ENCODE measurements around the gene RFX6. TPM values are rescaled to one million over a fixed set of nuclear protein-coding genes. Genes with fewer than 3 reads are reported as not detected.
"Not testable (repeated sequence)": the region's sequence is repeated elsewhere in the genome, so short reads cannot be mapped to it uniquely, and the experiment has no call there.

RFX6 gene, protein sequence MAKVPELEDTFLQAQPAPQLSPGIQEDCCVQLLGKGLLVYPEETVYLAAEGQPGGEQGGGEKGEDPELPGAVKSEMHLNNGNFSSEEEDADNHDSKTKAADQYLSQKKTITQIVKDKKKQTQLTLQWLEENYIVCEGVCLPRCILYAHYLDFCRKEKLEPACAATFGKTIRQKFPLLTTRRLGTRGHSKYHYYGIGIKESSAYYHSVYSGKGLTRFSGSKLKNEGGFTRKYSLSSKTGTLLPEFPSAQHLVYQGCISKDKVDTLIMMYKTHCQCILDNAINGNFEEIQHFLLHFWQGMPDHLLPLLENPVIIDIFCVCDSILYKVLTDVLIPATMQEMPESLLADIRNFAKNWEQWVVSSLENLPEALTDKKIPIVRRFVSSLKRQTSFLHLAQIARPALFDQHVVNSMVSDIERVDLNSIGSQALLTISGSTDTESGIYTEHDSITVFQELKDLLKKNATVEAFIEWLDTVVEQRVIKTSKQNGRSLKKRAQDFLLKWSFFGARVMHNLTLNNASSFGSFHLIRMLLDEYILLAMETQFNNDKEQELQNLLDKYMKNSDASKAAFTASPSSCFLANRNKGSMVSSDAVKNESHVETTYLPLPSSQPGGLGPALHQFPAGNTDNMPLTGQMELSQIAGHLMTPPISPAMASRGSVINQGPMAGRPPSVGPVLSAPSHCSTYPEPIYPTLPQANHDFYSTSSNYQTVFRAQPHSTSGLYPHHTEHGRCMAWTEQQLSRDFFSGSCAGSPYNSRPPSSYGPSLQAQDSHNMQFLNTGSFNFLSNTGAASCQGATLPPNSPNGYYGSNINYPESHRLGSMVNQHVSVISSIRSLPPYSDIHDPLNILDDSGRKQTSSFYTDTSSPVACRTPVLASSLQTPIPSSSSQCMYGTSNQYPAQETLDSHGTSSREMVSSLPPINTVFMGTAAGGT
- not detected in 2 replicates for total RNA-seq

DNA sequence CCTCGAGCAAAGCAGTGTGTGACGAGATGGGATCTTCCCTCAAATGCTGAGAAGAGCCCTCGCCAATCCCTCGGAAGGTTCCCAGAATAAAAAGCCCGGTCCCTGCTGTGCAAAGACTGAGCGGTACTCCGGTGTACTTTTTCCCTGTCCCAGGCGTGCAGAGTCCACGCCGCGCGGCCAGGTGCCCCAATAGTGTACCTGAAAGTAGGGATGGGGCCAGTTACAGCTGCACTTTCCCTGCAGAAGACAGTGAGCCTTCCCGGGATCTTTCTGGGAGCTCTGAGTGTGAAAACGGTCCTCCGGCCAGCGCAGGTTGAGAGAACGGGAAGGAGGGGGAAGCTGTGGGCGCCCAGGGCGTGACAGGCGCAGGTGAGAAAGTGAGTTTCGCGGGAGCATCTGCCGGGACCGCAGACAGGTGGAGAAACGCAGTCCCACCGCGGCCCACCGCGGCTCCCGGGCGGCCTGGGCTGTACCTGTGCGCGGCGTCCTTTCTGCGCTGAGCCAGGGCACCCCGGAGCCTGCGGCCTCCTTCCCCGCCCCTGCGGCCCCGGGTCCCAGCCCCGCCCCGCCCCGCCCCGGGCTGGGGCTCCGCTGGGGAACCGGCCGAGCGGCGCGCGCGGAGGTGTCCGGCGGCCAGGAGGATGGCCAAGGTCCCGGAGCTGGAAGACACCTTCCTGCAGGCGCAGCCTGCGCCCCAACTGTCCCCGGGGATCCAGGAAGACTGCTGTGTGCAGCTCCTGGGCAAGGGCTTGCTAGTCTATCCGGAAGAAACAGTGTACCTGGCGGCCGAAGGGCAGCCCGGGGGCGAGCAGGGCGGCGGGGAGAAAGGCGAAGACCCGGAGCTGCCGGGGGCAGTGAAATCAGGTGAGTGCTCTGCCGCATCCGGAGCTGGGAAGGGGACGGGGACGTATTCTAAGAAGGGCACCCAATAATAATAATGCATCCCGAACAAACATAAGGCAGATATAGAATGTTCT is at the start of gene RFX6:
RFX6 (plus strand) TSS at position 608 of the 977 bp plus-strand sequence; CDS start at position 642, 34 bp downstream.
- intact Hi-C loops (cut with micrococcal nuclease), result loop anchor here (10.0 kb wide), 1 partner anchor 388 kb away; the partner anchor contains the start of gene VGLL2

DNA sequence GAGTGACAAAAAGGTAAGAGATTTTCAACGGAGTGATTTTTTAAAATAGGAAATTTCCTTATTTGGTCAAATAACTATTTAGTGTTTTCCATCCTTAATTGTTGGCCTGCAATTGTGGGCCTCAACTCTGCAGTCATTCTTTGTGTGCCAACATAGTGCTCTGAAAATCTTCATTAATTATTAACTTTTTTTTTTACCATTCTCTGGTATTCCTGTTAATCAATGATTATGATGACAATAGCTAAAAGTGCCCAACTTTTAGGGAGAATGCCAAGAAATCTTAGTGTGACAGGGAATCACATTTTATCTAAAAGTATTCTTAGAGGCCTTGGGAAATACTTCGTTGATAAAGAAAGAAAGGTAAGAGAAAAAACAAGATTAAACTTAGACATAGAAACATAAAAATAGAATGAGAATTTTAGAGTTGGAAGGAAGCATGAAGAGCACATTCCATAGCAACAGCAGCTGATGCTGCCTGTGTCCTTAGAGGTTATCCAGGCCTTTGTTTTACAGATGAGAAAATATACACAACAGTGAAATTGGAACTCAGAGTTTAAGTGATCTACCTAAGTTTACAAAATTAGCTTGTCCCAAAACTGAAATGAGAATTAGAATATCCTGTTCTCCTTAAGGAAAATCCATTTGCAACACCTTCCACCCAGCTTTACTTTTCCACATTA is 49.3 kb upstream of the RFX6 start:
- intact Hi-C loops (cut with micrococcal nuclease), result no loop called here

DNA sequence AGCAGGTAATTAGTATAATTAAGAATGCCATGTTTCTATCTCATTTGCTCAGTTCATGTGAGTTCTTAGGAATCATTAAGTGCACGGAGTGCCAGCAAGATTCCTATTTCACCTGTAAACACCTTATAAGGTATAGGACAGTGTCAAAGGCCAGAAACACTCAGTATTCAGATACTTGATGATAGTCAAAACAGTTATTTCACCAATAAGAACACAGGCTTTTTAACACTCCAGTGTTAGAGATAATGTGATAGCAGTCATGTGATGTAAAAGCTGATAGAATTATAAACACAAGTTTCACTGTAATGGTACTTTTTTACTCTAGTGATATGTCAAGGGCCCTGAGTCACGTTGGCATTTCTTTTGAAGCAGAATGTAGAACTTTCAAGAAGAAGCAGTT is 48.1 kb upstream of the RFX6 start, which contains the start of gene GPRC6A:
GPRC6A (minus strand) TSS at position 101 of the 400 bp plus-strand sequence; CDS start at position 31, 70 bp downstream.
- intact Hi-C loops (cut with micrococcal nuclease), result no loop called here

DNA sequence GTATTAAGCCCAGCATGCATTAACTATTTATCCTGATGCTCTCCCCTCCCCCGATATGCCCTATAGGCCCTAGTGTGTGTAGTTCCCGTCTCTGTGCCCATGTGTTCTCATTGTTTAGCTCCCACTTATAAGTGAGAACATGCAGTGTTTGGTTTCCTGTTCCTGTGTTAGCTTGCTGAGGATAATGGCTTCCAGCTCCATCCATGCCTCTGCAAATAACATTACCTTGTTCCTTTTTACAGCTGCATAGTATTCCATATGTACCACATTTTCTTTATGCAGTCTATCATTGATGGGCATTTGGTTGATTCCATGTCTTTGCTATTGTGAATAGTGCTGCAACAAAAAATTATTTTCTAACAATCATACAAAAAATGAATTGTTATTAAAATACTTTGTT is 42.5 kb upstream of the RFX6 start:
- intact Hi-C loops (cut with micrococcal nuclease), result not testable (repeated sequence)

DNA sequence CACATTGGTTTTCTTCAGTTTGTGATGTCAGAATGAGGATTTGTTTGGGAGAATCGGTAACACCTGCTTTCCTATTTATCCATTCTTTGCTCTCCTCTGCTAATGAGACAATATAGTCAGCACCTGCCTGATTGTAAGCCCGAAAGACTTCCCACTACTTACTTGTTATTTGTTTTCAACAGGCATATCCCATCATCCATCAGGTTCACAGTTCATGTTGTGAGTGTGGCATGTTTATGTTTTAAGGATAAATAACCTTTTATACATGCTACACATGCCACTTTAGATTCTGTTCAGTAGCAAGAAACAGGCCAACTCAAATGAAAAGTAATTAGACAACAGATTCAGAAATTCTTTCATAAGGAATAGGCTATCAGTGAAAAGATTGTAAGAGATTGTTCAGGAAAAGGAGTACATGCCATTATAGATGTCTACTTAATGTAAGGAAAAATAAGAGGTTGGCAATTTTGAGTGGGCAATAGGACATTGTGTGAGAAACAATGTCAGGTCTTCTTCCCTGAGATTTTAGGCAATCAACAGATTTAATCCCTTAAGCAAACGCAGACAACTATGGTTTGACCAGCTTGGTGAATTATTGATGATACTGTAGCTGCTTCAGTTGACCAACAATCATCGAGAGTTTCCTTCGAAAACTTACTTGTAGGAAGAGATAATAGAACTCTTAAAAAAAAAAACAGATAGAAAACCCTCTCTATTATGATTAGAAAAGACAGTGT is 40.3 kb upstream of the RFX6 start:
- intact Hi-C loops (cut with micrococcal nuclease), result no loop called here

DNA sequence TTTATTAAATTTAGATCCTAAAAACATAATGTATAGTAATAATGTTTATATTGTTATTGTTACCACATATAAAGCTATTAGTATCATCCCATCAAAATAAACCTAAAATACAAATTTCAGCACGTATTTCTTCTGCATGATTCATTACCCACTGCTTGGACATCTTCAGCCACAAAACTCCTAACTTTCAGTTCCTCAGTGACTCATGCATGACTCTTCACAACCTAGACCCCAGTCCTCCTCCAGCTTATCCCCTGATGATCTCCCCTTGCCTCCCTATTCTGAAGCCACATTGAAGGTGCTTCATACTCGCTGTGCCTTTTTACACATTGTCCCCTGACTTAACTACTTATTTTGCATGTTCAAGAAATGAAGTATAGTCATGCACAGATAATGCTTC is 37.0 kb upstream of the RFX6 start:
- intact Hi-C loops (cut with micrococcal nuclease), result no loop called here

DNA sequence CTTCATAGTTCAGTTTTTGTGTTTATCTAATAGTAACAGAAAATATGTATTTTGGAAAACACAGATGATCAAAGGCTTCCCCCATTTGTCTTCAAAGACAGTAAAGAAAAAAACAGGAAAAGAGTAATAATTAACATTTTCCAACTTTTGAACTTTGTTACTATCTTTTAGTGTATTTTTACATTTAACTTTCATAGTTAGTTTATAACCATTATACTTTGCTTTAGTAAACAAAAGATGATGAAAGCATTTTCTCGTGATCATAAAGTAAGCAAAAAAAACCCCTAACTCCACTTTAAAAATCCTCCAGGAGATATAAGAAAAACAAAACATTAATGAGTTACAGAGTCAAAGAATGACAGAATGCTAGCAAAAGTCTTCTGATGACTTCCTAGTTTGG is 34.6 kb upstream of the RFX6 start:
- intact Hi-C loops (cut with micrococcal nuclease), result no loop called here

DNA sequence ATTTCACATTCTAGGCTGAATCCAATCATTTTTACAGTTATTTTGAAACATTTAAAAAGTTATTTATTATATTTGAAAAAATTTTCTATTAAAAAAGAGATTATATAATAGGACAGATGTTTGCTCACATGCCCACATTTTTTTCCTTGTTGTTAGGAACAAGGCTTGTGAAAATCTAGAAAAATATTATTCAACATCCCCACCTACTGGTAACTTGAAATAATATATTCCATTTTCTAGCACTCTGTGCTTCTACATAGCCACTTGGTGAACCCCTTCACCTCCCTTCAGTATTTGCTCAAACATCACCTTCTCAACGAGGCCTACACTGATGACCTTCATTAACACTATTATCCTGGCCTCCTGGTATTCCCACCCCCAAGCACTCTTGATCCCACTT is 29.8 kb upstream of the RFX6 start:
- intact Hi-C loops (cut with micrococcal nuclease), result loop anchor here (2.0 to 5.0 kb wide), 2 partner anchors 68 to 310 kb away; no protein-coding TSS in a partner anchor

DNA sequence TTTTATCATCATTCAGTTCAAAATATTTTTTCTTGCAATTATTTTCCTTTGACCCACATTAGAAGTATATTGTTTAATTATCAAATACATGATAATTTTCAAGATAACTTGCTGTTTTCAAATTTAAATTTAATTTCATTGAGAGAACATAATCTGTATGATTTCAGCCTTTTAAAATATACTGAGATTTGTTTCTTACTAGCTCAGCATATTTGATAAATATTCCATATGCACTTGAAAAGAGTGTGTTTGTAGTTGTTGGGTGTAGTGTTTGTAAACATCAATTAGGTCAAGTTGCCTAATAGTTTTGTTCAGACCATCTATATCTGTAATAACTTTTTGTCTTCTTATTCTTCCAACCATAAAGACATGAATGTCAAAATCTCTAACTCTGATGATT is 19.0 kb upstream of the RFX6 start:
- intact Hi-C loops (cut with micrococcal nuclease), result no loop called here

DNA sequence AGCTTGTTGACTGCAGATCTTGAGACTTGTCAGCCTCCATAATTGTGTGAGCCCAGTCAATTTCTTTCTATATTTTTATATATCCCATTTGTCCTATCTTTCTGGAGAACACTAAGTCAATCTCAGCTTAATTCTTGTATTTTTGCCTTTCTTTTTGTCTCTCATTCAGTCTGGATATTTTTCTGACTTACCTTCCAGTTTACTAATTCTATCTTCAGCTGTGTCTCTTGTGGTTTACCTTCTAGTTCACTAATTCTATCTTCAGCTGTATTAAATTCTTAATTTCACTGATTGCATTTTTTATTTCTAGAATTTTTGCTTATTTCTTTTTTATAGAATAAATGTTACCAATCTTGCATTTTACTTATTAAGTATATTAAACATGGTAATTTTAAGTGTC is 17.8 kb upstream of the RFX6 start:
- intact Hi-C loops (cut with micrococcal nuclease), result no loop called here

DNA sequence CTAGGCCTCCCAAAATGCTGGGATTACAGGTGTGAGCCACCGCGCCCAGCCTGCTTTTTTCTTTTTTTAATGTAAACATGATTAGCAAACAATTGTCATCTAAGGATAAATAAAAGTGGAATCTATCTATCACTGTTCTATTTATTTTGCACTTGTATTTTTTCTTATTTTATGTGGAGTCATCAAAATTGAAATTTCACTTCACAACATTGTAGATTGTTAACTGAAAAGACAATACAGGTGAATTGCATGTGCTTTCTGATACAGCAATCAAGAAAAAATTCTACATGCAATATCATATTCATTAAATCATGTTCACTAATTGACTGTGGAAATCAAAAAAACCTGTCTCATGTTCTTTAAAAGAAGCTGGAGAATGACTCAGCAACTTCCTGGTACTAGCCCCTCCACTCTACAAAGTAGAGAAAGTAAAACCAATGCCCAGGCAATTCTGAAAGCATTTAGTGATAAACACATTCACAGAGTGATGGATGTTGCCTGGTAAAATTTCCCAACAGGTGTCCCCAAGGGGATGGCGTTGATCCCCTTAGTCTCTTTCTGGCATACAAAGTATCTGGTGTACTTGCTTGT is 10.7 kb upstream of the RFX6 start:
- intact Hi-C loops (cut with micrococcal nuclease), result no loop called here

DNA sequence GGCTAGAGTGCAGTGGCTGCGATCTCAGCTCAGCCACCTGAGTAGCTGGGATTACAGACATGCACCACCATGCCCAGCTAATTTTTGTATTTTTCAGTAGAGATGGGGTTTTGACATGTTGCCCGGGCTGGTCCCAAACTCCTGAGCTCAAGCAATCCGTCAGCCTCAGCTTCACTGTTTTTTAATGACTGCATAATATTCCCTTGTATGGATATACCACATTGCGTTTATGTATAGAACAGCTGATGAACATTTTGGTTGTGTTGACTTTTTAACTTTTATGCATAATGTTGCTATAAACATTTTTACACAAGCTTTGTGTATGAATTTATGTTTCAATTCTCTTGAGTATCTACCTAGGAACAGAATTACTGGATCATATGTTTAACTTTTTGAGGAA is 4.3 kb upstream of the RFX6 start:
- intact Hi-C loops (cut with micrococcal nuclease), result loop anchor here (10.0 kb wide), 1 partner anchor 392 kb away; the partner anchor contains the start of gene VGLL2

DNA sequence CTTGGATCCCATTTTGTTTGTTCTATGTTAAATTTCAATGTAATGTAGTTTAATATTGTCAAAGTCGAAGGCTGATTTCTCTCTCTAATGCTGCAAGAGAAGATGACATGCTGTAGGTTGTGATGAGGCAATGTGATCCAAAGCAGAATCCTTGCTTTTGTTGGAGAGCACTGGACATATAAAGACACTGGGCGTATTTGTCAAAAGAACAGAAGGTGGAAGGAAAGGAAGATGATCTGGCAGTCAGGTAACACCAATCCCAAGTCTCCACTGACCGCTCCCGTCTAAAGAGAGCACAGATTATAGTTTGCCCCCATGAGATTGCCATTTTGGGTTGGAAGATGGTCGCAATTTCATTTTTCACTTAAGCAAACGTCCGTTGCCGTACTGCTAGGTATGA is 935 bp upstream of the RFX6 start:
- intact Hi-C loops (cut with micrococcal nuclease), result loop anchor here (10.0 kb wide), 1 partner anchor 389 kb away; the partner anchor contains the start of gene VGLL2

DNA sequence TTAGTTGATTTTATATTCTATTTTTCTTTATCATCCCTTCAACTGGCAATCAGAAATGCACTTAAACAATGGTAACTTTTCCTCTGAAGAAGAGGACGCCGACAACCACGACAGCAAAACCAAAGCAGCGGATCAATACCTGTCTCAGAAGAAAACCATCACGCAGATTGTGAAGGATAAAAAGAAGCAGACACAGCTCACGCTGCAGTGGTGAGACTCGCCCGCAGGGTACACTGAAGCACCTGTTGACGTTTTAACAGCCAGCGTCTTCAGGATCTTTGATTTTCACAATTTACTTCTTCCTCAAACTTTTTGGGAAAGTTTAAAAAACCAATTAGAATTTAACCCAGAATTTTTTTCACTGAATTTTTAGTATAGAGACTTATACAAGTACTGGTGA is 701 bp downstream of the RFX6 start:
- intact Hi-C loops (cut with micrococcal nuclease), result loop anchor here (10.0 kb wide), 1 partner anchor 387 kb away; the partner anchor contains the start of gene VGLL2

DNA sequence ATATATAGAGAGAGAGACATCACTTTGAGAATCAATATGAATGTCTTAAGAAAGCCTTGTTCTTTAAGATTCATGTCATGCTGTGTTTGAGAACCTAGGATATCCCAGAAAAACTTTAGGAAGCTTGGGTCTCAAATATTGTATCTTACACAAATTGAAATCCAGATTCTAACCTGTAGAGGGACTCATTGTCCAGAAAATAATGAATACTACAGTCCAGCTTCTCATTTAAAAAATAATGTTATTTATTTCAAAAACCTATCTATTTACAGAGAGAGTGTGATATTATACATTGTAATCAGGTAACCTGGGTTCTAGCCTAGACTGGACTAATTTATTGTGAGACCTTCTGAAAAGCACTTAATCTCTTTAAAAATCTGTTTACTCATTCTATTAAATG is 4.2 kb downstream of the RFX6 start:
- intact Hi-C loops (cut with micrococcal nuclease), result no loop called here

DNA sequence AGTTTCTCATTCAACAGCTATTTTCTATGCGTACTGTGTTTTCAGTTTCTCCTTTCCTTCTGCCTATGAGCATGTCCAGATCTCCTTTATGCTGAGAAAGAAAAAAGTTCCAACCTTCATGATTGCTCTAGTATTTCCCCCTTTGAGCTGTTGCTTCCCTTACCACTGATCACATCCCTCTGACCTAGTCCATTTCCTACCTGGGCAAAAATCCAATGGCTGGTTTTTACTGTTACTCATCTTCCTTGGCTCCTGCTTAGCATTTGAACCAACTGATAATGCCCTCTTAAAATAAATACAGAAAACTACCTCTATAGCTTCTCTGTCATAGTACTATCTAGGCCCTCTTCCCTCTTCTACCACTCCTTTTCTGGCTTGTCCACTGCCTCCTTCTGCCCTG is 6.0 kb downstream of the RFX6 start:
- intact Hi-C loops (cut with micrococcal nuclease), result no loop called here

DNA sequence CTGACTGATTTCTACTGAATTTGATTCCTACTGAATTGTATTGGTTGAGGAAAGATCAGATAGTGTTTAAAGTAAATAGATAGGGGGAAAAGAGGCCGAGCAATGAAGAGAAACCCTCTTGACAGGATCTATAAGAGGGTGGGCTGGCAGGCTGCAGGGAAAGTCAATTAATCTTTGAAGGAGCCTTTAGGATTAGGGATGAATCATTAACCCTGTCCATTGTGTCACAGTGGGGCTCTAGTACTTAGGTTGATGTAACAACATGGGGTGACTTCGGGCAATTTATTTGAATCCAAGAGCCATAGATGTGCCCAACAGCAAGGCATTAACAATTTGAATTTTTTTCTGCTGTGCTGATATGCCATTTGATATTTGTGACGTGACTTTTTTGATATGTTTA is 7.5 kb downstream of the RFX6 start:
- intact Hi-C loops (cut with micrococcal nuclease), result no loop called here

DNA sequence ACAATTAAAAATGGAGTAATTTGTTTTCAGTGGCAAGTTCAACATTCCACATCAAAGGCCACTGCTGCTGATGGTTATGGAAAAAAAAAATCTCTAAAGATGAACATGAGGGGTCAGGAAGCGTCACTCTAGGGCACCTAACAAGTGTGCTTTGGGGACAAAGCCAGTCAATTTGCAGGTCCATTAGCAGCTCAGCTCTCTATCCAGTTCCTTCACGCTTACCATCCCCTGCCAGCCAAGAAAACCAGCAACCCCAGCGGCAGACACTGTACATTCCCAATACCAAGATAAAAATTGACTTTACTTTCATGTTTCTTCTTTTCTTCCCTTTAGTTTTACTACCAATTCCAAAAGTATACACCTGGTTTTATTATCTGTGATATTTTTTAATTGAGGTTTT is 10.1 kb downstream of the RFX6 start:
- intact Hi-C loops (cut with micrococcal nuclease), result no loop called here

DNA sequence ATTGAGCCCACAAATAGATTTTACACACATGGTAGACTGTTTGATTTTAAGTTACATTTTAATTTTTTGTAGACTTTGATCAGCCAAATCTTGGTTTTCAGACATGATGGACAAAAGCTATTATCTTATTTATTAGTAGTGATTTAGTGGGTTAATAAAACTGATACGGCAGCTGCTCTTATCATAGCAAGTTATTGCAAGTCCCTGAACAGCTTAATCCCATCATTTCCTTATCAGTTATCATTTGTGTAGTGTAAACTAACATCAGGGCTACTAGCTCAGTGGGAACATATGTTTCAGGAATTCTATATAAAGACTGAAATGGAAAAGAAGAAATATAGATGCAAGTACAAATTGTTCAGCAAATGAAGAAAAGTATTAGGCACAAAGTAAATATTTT is 10.9 kb downstream of the RFX6 start:
- intact Hi-C loops (cut with micrococcal nuclease), result no loop called here

Data from T-helper 2 cell treated with Interferon-gamma antibody and Interleukin-4, amounts not matched to agents 100 ng/mL and 5 ng/mL, for 36 hours (primary cell).